ENCODE data around the gene TSN.
"Not testable (repeated sequence)": the region's sequence is repeated elsewhere in the genome, so short reads cannot be mapped to it uniquely, and the experiment has no call there.

TSN gene

GRCh38 chr2:121809607-121810006, 54.2 kb downstream of the TSN start:
- no peak for DNase-seq (ENCODE audit: low read depth)
- H3K4me3 ChIP-seq (ENCODE audit: low read depth, low read length) = no peak overlapping the region
- TF ChIP-seq, protein P1, sequence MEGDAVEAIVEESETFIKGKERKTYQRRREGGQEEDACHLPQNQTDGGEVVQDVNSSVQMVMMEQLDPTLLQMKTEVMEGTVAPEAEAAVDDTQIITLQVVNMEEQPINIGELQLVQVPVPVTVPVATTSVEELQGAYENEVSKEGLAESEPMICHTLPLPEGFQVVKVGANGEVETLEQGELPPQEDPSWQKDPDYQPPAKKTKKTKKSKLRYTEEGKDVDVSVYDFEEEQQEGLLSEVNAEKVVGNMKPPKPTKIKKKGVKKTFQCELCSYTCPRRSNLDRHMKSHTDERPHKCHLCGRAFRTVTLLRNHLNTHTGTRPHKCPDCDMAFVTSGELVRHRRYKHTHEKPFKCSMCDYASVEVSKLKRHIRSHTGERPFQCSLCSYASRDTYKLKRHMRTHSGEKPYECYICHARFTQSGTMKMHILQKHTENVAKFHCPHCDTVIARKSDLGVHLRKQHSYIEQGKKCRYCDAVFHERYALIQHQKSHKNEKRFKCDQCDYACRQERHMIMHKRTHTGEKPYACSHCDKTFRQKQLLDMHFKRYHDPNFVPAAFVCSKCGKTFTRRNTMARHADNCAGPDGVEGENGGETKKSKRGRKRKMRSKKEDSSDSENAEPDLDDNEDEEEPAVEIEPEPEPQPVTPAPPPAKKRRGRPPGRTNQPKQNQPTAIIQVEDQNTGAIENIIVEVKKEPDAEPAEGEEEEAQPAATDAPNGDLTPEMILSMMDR (IDR thresholded peaks at IDR 0.05; ENCODE audit: low read depth, low read length, missing control alignments) = no peak

DNA sequence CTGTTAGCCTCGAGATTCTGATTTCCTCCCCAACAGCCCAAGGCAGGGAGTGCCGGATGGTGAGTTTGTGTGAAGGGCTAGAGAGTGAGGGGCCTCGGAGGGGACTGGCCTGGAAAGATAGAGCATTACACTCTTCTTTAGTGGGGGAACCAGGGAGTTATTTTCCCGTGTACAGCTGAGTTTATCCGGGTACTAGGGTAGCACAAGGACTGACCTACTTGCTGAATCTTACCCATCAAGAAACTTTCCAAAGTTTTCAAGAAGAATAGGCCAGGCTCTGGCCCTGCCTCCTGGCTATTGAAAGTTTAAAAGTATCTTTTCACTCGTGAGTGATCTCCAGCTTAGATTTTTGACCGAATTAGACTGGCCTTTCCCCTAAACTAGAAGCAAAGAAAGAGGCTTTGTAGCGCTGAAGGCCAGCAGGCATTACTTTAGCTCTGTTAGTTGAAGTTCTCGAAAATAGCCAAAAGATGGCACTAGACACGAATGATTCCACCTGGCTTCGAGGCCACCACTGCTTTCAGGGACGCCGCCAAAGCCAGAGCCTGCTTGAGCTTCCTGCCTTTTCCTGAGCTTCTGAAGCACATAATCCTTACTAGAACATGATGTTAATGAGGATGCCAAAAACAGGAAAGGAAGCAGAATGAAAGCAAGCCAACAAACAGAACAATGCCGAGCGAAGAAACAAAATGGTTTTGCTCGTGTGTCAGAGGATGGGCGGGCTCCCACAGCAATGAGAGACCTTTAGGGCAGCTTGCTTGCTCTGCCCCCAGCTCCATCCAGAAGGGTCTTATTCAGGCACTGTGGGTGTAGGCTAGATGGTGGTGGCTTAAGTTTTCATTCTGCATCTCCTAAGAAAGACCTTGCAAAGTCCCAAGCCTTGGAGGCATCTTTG, 55.8 kb downstream of the TSN start:
- H3K4me3 ChIP-seq (ENCODE audit: low read depth, low read length) = no peak overlapping the region
- peak; percentile 5 for DNase-seq (ENCODE audit: low read depth)
- TF ChIP-seq, protein P1 (IDR thresholded peaks at IDR 0.05; ENCODE audit: low read depth, low read length, missing control alignments) = peak; percentile 71

DNA sequence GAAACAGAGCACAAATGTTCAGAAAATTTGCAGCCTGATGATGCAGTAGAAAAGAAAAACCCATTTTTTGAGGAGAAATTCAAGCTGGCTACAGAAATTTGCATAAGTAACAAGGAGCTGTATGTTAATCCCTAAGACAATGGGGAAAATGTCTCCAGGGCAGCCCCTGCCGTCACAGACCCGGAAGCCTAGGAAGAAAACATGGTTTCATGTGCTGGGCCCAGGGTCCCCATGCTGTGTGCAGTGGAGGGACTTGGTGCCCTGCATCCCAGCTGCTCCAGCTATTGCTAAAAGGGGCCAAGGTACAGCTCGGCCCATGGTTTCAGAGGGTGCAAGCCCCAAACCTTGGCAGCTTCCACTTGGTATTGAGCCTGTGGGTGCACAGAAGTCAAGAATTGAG, 57.6 kb downstream of the TSN start:
- H3K4me3 ChIP-seq (ENCODE audit: low read depth, low read length); DNase-seq (ENCODE audit: low read depth): not testable (repeated sequence)

DNA sequence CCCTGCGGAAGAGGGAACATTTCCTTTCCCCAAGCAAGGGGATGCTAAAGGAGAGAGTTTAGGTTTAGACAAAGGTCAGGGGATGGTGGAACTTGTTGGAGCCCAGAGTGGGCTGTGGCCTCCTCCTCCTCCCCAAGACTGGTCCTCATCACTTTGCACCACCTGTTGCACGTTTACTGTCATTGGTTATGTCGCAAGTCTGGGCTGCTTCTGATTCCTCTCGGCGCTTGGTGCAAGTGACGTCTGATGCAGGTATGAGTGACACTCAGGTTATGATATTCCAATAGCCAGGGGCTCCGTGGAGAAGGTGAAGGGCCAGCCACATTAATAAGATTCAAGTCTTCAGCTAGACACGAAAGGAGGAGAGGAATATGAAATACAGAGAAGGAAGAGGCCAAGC, 59.8 kb downstream of the TSN start:
- no peak for DNase-seq (ENCODE audit: low read depth)
- no peak overlapping the region for H3K4me3 ChIP-seq (ENCODE audit: low read depth, low read length)
- TF ChIP-seq, protein P1 (IDR thresholded peaks at IDR 0.05; ENCODE audit: low read depth, low read length, missing control alignments) = no peak

GRCh38 chr2:121816797-121817196, 61.3 kb downstream of the TSN start:
- no peak overlapping the region for H3K4me3 ChIP-seq (ENCODE audit: low read depth, low read length)
- TF ChIP-seq, protein P1 (IDR thresholded peaks at IDR 0.05; ENCODE audit: low read depth, low read length, missing control alignments) = no peak
- DNase-seq (ENCODE audit: low read depth) = no peak

DNA sequence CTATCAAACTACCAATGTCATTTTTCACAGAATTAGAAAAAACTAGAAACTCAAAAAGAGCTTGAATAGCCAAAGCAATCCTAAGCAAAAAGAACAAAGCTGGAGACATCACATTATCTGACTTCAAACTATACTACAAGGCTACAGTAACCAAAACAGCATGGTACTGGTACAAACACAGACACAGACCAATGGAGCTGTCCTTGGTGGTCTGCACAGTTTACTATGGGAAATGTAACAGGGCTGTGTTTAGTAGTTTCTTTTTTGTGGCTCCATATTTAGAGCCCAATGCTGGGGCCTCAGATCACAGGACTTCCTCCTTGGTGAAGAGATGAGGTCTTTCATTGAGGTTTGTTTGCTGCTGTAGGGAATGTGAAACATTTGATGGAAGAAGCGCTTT, 61.9 kb downstream of the TSN start:
- not testable (repeated sequence) for DNase-seq (ENCODE audit: low read depth); H3K4me3 ChIP-seq (ENCODE audit: low read depth, low read length)
